Esophagus muscularis mucosa (tissue), 4 donors: Measurements from ENCODE around the gene LPAR1.

Source experiments
- CTCF ChIP-seq, 3 experiments: fragments of 200-600 bp in 2 of 3; fragments of 450-650 bp in 1 of 3; sonication (generic) in 2 of 3; IDR thresholded peaks; one replicate each; pipeline ENCODE4 v1.5.1; 2017 to 2019; ENCODE audit warnings: antibody characterized with exemption in 3 of 3, mild to moderate bottlenecking in 2 of 3, moderate library complexity in 1 of 3
- EP300 ChIP-seq: sonication (generic); formaldehyde crosslinking; IDR thresholded peaks from one replicate; pipeline ENCODE4 v1.6.1; 2017; ENCODE audit warnings: antibody characterized with exemption
- POLR2A ChIP-seq: fragments of 450-650 bp; IDR thresholded peaks from one replicate; pipeline ENCODE4 v1.6.1; 2017; ENCODE audit warnings: antibody characterized with exemption, moderate library complexity, mild to moderate bottlenecking, low read depth

- TF ChIP-seq POLR2A, result no peak
- no peak for TF ChIP-seq CTCF (IDR thresholded peaks at IDR 0.05)
- no peak for TF ChIP-seq EP300
These were observed 160.9 kb downstream of the LPAR1 start for GRCh38 chr9:110877374-110877773.
